Measurements from ENCODE around the gene VDR.

VDR gene

DNA sequence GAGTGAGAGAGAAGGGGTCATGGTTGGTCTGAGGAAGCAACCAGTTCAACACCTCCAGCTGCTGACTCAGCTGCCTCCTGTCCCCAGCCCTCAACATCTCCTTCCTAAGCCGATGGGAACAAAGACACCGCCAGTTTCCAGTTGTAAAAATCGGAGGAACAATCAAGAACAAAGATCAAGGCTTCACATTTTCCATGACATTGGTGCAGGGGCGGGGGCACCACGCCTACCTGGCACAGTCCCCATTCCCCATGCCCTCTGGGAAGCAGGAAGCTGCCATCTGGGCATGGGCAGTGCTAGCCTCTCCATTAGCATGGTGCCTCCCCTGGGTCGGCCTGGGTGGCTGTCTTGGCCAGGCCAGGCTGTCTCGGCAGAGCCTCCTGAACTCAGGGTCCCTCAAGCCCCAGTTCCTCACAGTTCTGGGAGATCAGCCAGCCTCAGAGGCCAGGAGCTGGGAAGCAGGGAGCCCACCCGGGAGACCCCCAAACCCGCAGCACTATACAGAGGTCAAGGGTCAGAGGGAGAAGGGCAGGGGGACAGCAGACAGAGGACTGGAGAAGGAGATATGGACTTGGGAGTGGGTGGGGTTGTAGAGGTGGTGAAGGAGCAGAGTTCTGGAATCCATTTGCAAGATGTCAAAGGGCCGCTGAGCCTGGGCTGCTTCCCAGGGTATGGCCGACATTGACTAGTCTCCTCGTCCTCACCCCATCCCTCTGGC is 39.0 kb upstream of the VDR start:
- Histone ChIP-seq H3K27me3 (replicated peaks; ENCODE audit: control insufficient read depth, insufficient read depth, low read length, poor library complexity, severe bottlenecking) (peaks cover 5% of the 10 kb centered on the region), H3K9me3 (ENCODE audit: control insufficient read depth, low read length) (no peaks in the 10 kb centered on the region), H3K4me1 (ENCODE audit: control insufficient read depth, insufficient read depth, low read length, poor library complexity, severe bottlenecking) (no peaks in the 10 kb centered on the region), H3K36me3 (ENCODE audit: control insufficient read depth, insufficient read depth, low read length) (no peaks in the 10 kb centered on the region), H3K4me3 (ENCODE audit: insufficient read depth, low read depth, low read length, poor library complexity, severe bottlenecking) (no peak overlapping the region), H3K27ac (ENCODE audit: insufficient read depth, low read length, poor library complexity, severe bottlenecking) (no peak overlapping the region)
- no peak for DNase-seq

DNA sequence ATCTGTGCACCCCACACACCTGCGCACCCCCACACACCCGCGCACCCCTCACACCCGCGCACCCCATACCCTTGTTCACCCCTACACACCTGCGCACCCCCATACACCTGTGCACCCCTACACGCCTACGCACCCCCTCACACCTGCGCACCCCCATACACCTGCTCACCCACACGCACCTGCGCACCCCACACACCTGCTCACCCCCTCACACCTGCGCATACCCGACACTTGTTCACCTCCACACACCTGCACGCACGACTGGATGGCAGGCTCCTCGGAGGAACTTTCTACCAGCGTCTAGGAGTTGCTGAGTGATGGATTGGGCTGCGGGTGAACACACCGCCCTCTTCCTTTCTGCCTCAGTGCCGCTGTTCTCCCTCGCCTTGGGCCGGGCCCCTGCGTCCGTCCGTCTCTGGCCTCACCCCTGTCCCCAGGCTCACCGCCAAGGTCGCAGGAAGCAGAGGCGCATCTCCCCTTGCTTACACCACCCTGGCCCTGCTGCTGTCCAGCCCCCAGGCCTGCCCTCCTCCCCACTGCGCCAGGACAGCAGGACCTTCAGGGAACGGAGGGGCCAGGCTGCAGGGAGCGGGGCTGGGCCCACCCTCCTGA is 37.9 kb upstream of the VDR start:
- Histone ChIP-seq H3K4me1 (ENCODE audit: control insufficient read depth, insufficient read depth, low read length, poor library complexity, severe bottlenecking) (no peaks in the 10 kb centered on the region), H3K27me3 (replicated peaks; ENCODE audit: control insufficient read depth, insufficient read depth, low read length, poor library complexity, severe bottlenecking) (peaks cover 5% of the 10 kb centered on the region), H3K36me3 (ENCODE audit: control insufficient read depth, insufficient read depth, low read length) (no peaks in the 10 kb centered on the region), H3K27ac (ENCODE audit: insufficient read depth, low read length, poor library complexity, severe bottlenecking) (no peak overlapping the region), H3K4me3 (ENCODE audit: insufficient read depth, low read depth, low read length, poor library complexity, severe bottlenecking) (no peak overlapping the region), H3K9me3 (ENCODE audit: control insufficient read depth, low read length) (no peaks in the 10 kb centered on the region)
- DNase-seq = no peak

DNA sequence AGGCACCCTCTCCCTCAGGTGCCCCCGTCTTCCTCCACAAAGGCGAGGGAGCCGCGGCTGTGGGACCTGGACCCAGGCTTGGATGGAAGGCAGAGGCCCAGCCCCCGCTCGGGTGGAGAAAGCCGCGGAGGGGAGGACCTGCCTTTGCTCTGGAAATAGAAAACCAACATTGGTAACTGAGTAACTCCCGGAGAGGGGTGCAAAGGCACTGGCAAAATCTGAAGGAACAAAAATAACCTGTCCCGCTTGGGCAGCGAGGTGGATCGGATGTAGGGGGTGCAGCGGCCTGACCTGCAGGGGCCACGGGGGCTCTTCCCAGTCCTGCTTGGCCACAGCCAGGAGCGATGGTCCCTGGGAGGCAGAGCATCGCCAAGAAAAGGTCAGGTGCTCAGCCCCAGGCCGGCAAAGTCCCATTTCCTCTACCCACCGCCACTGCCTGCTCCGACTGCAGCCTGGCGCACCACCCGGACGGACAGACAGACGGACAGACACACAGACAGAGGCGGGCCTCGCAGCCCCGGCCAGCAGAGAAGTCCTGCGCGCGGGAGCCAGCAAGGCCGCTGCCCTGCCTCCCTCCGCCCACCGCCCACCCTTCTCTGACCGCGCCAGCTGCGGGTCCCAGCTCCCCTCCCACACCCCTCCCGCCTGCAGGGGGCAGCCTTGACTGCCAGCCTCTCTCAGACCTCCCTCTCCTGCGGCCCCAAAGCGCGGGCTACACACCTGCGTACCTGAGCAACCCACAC is 37.2 kb upstream of the VDR start:
- DNase-seq = peak; percentile 3 to 35 (median 9)
- H3K36me3 ChIP-seq (ENCODE audit: control insufficient read depth, insufficient read depth, low read length) = no peaks in the 10 kb centered on the region
- H3K4me3 ChIP-seq (ENCODE audit: insufficient read depth, low read depth, low read length, poor library complexity, severe bottlenecking) = no peak overlapping the region
- no peaks in the 10 kb centered on the region for H3K9me3 ChIP-seq (ENCODE audit: control insufficient read depth, low read length)
- peaks cover 5% of the 10 kb centered on the region for H3K27me3 ChIP-seq (replicated peaks; ENCODE audit: control insufficient read depth, insufficient read depth, low read length, poor library complexity, severe bottlenecking)
- H3K4me1 ChIP-seq (ENCODE audit: control insufficient read depth, insufficient read depth, low read length, poor library complexity, severe bottlenecking) = no peaks in the 10 kb centered on the region
- no peak overlapping the region for H3K27ac ChIP-seq (ENCODE audit: insufficient read depth, low read length, poor library complexity, severe bottlenecking)

DNA sequence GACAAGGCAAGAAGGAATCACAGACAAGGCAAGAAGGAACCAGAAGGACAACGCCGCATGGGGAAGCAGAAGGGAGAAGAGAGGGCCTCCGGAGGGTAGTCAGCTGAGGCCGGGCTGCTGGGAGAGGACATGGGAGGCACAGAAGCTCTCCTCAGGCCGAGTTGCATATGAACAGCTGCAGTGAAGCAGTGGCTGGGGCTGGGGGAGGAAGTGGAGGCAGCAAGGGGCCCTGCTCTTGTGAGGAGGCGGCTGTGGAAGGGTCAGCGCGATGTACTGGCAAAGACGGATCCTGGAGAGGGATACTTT is 36.6 kb upstream of the VDR start:
- no peaks in the 10 kb centered on the region for H3K4me1 ChIP-seq (ENCODE audit: control insufficient read depth, insufficient read depth, low read length, poor library complexity, severe bottlenecking)
- no peak overlapping the region for H3K4me3 ChIP-seq (ENCODE audit: insufficient read depth, low read depth, low read length, poor library complexity, severe bottlenecking)
- DNase-seq = no peak

DNA sequence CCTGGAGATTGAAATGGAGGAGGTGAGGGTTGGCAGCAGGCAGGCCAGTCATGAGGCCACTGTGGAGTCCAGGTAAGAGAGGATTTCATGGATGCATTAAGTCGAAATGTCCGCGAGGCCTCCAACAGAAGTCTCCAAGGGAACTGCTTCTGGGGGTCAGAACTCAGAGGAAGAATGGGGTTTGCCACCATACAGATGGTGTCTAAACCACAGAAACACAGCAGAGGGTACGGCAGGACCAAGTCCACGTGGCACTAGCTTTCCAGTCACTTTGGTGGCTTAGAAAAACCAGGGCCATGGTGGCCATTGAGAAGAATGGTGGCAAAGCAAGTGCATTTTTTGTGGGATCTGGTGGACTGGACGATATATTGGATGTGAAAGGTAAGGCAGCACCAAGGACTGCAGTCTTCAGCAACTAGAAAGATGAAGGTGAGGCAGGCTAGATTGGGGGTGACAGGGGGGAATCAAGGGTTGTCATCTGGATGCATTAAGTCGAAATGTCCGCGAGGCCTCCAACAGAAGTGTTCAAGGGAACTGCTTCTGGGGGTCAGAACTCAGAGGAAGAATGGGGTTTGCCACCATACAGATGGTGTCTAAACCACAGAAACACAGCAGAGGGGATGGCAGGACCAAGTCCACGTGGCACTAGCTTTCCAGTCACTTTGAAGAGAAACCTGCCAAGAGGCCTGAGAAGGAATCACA is 36.1 kb upstream of the VDR start:
- Histone ChIP-seq H3K4me3 (ENCODE audit: insufficient read depth, low read depth, low read length, poor library complexity, severe bottlenecking) (no peak overlapping the region), H3K27ac (ENCODE audit: insufficient read depth, low read length, poor library complexity, severe bottlenecking) (no peak overlapping the region), H3K4me1 (ENCODE audit: control insufficient read depth, insufficient read depth, low read length, poor library complexity, severe bottlenecking) (no peaks in the 10 kb centered on the region), H3K9me3 (ENCODE audit: control insufficient read depth, low read length) (no peaks in the 10 kb centered on the region), H3K36me3 (ENCODE audit: control insufficient read depth, insufficient read depth, low read length) (no peaks in the 10 kb centered on the region), H3K27me3 (replicated peaks; ENCODE audit: control insufficient read depth, insufficient read depth, low read length, poor library complexity, severe bottlenecking) (peaks cover 5% of the 10 kb centered on the region)
- DNase-seq = no peak

More for the DNA sequence above, 36.6 kb upstream of the VDR start:
- peaks cover 5% of the 10 kb centered on the region for H3K27me3 ChIP-seq (replicated peaks; ENCODE audit: control insufficient read depth, insufficient read depth, low read length, poor library complexity, severe bottlenecking)
- H3K36me3 ChIP-seq (ENCODE audit: control insufficient read depth, insufficient read depth, low read length) = no peaks in the 10 kb centered on the region
- H3K27ac ChIP-seq (ENCODE audit: insufficient read depth, low read length, poor library complexity, severe bottlenecking) = no peak overlapping the region
- H3K9me3 ChIP-seq (ENCODE audit: control insufficient read depth, low read length) = no peaks in the 10 kb centered on the region

DNA sequence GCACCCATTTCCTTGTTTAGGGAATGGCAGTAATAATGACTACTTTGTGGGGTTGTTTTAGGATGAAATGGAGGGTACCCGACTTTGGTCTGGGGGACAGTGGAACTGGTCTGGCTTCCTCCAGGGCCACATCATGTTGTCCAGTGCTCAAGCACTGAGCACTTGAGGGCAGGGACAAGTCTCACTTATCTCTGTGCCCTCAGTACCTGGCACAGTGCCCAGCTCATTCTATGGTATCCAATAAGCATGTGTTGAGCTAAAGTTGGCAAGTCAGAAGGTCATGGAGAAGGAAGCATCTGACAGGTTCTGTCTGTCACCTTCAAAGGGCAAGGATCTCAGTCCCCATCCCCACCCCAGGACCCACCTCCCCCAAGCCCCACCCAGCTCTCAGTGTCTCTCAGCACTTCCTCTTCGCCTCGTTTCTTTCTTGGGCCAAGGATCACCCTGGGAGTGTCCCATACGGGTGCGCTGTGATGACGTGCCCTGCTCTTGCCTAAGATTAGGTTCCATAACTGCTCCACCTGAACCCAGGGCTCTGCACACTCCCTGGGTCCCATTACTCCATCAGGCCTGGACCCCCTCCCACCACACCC is 34.3 kb upstream of the VDR start:
- H3K4me3 ChIP-seq (ENCODE audit: insufficient read depth, low read depth, low read length, poor library complexity, severe bottlenecking) = no peak overlapping the region
- H3K27me3 ChIP-seq (replicated peaks; ENCODE audit: control insufficient read depth, insufficient read depth, low read length, poor library complexity, severe bottlenecking) = peaks cover 5% of the 10 kb centered on the region
- H3K36me3 ChIP-seq (ENCODE audit: control insufficient read depth, insufficient read depth, low read length) = no peaks in the 10 kb centered on the region
- no peaks in the 10 kb centered on the region for H3K9me3 ChIP-seq (ENCODE audit: control insufficient read depth, low read length)
- no peaks in the 10 kb centered on the region for H3K4me1 ChIP-seq (ENCODE audit: control insufficient read depth, insufficient read depth, low read length, poor library complexity, severe bottlenecking)
- H3K27ac ChIP-seq (ENCODE audit: insufficient read depth, low read length, poor library complexity, severe bottlenecking) = no peak overlapping the region
- DNase-seq = no peak

DNA sequence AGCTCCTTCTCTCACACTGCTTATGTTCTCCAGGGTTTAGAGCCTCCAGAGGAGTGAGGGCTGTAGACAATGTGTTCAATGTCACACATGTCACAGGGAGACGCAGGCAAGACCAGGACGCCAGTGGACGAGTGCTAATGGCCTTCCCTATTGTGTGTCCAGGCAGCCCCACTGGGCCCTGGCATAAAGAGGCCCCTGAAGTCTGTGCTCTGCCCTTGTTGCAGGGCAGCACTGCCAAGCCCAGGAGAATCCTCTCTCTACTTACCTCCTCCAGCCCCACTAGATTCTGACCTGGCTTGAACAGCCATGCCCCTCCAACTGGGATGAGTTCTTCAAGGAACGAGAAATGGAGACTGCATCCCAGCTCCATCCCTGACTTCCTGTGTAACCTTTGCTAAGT is 33.8 kb upstream of the VDR start:
- DNase-seq = no peak
- Histone ChIP-seq H3K27ac (ENCODE audit: insufficient read depth, low read length, poor library complexity, severe bottlenecking) (no peak overlapping the region), H3K27me3 (replicated peaks; ENCODE audit: control insufficient read depth, insufficient read depth, low read length, poor library complexity, severe bottlenecking) (peaks cover 5% of the 10 kb centered on the region), H3K36me3 (ENCODE audit: control insufficient read depth, insufficient read depth, low read length) (no peaks in the 10 kb centered on the region), H3K4me3 (ENCODE audit: insufficient read depth, low read depth, low read length, poor library complexity, severe bottlenecking) (no peak overlapping the region), H3K4me1 (ENCODE audit: control insufficient read depth, insufficient read depth, low read length, poor library complexity, severe bottlenecking) (no peaks in the 10 kb centered on the region), H3K9me3 (ENCODE audit: control insufficient read depth, low read length) (no peaks in the 10 kb centered on the region)

DNA sequence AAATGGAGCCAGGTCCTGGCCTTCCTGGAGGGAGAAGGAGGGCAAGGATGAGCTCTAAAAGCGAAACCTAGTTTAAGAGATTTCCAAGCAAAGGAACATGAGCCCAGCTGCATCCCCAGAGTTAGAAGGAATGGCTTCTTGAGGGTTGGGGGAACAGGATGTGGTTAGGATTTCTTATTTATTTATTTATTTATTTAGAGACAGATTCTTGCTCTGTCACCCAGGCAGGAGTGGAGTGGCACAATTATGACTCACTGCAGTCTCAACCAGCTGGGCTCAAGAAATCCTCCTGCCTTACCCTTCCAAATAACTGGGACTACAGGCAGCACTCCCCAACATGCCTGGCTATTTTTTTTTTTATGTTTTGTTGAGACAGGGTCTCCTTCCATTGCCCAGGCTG is 33.3 kb upstream of the VDR start:
- no peak overlapping the region for H3K4me3 ChIP-seq (ENCODE audit: insufficient read depth, low read depth, low read length, poor library complexity, severe bottlenecking)
- H3K9me3 ChIP-seq (ENCODE audit: control insufficient read depth, low read length) = no peaks in the 10 kb centered on the region
- H3K27ac ChIP-seq (ENCODE audit: insufficient read depth, low read length, poor library complexity, severe bottlenecking) = no peak overlapping the region
- no peak for DNase-seq
- no peaks in the 10 kb centered on the region for H3K4me1 ChIP-seq (ENCODE audit: control insufficient read depth, insufficient read depth, low read length, poor library complexity, severe bottlenecking)
- H3K27me3 ChIP-seq (replicated peaks; ENCODE audit: control insufficient read depth, insufficient read depth, low read length, poor library complexity, severe bottlenecking) = peaks cover 2% of the 10 kb centered on the region
- H3K36me3 ChIP-seq (ENCODE audit: control insufficient read depth, insufficient read depth, low read length) = no peaks in the 10 kb centered on the region

DNA sequence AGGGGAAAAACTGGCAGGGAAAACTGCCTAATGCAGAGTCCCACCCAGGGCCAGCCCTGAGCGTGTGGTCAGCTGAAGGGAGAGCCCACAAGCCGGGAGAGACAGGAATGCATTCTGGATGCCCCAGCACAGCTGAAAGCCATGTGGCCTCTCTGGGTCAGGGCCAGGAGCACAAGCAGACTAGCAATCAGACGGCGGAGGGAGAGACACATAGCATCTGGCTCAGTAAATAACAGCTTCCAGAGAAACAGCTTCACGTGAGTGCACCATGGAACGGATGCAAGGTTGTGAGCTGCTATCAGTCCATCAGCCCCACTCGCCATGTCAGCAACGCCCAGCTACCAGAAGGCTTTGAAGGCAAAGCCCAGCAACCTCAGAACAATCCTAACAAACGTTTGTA is 30.4 kb upstream of the VDR start:
- H3K4me3 ChIP-seq (ENCODE audit: insufficient read depth, low read depth, low read length, poor library complexity, severe bottlenecking) = no peak overlapping the region
- no peak for DNase-seq
- H3K27me3 ChIP-seq (replicated peaks; ENCODE audit: control insufficient read depth, insufficient read depth, low read length, poor library complexity, severe bottlenecking) = no peaks in the 10 kb centered on the region
- H3K27ac ChIP-seq (ENCODE audit: insufficient read depth, low read length, poor library complexity, severe bottlenecking) = no peak overlapping the region
- H3K36me3 ChIP-seq (ENCODE audit: control insufficient read depth, insufficient read depth, low read length) = no peaks in the 10 kb centered on the region
- no peaks in the 10 kb centered on the region for H3K4me1 ChIP-seq (ENCODE audit: control insufficient read depth, insufficient read depth, low read length, poor library complexity, severe bottlenecking)
- H3K9me3 ChIP-seq (ENCODE audit: control insufficient read depth, low read length) = no peaks in the 10 kb centered on the region
